H1 (cell line): ENCODE measurements around the gene RAP2A. TPM values are rescaled to one million over a fixed set of nuclear protein-coding genes. Genes with fewer than 3 reads are reported as not detected.

ENCODE experiments used
- ASH2L ChIP-seq: fragments of 200-600, 300-600 bp; sonication (generic); IDR thresholded peaks from one replicate; pipeline ENCODE4 v1.7.1; 2017; ENCODE audit warnings: low read length
- EZH2 ChIP-seq: fragments of 200-600 bp; sonication (generic); IDR thresholded peaks from 2 replicates; pipeline ENCODE4 v1.7.1; 2012; ENCODE audit warnings: low read depth, mild to moderate bottlenecking, moderate library complexity, low read length, inconsistent platforms; ENCODE audit not compliant: severe bottlenecking
- GTF2F1 ChIP-seq: IDR thresholded peaks from 2 replicates; pipeline ENCODE4 v1.6.1; 2012; ENCODE audit warnings: low read depth, low read length, improper control_type of control experiment, borderline replicate concordance
- HDAC2 ChIP-seq, 2 experiments: fragments of 300-600 bp in 1 of 2; sonication (generic) in 1 of 2; IDR thresholded peaks; 2 replicates each; pipeline ENCODE4 v1.6.1; 2011 to 2012; ENCODE audit warnings: low read depth in 2 of 2, low read length in 2 of 2, mild to moderate bottlenecking in 2 of 2, moderate library complexity in 2 of 2, borderline replicate concordance in 1 of 2, inconsistent platforms in 1 of 2
- SIN3A ChIP-seq, 2 experiments: IDR thresholded peaks in 1 of 2; conservative IDR thresholded peaks in 1 of 2; 2 replicates each; pipeline ENCODE4 v1.6.1; 2011 to 2012; ENCODE audit warnings: low read length in 2 of 2, improper control_type of control experiment in 1 of 2, low read depth in 1 of 2, mild to moderate bottlenecking in 1 of 2
- SP4 ChIP-seq: IDR thresholded peaks from 2 replicates; pipeline ENCODE4 v1.6.1; 2012; ENCODE audit warnings: low read length, inconsistent platforms
- SRF ChIP-seq: IDR thresholded peaks from 2 replicates; pipeline ENCODE4 v1.6.1; 2011; ENCODE audit warnings: mild to moderate bottlenecking, low read depth, low read length, moderate library complexity
- TBP ChIP-seq: IDR thresholded peaks from 2 replicates; pipeline ENCODE4 v1.6.1; 2011; ENCODE audit warnings: low read depth, low read length, improper control_type of control experiment
- TEAD4 ChIP-seq: IDR thresholded peaks from 2 replicates; pipeline ENCODE4 v1.6.1; 2012; ENCODE audit warnings: low read depth, low read length, inconsistent platforms, mixed read lengths
- polyA plus RNA-seq, 7 experiments: library from polyadenylated mRNA; depleted of rRNA in 3 of 7; stranded (reverse) in 5 of 7; unstranded in 2 of 7; fragments of >200 nt in 5 of 7; fragments of 200-250 nt in 2 of 7; gene quantifications; 1 replicate in 5 of 7; 2 replicates in 1 of 7; 4 replicates in 1 of 7; pipeline versions ENCODE4 v1.2.1 to v1.2.3, GENCODE V29; 2011 to 2013; ENCODE audit warnings: missing spikeins in 2 of 7, mixed read lengths in 2 of 7
- total RNA-seq: library from RNA; stranded (reverse); fragmentation: NEBNext Ultra II Directional; extraction: Animal tissue kit (Norgen Biotek cat#: 25700); gene quantifications from 2 replicates; pipeline ENCODE4 v1.2.1, GENCODE V29; 2021
- TF ChIP-seq, protein P1 (sequence below): fragments of 300-600 bp; sonication (generic); IDR thresholded peaks from 2 replicates; pipeline ENCODE4 v1.7.1; 2012; ENCODE audit warnings: low read length, moderate library complexity, mild to moderate bottlenecking, inconsistent platforms; ENCODE audit not compliant: insufficient replicate concordance

The RAP2A gene
- total and polyA plus RNA-seq, 2 of the 8 experiments (the other 6 are each of a cell fraction or from before 2014, with no cell fraction given) = 8.4 to 43.4 TPM

DNA sequence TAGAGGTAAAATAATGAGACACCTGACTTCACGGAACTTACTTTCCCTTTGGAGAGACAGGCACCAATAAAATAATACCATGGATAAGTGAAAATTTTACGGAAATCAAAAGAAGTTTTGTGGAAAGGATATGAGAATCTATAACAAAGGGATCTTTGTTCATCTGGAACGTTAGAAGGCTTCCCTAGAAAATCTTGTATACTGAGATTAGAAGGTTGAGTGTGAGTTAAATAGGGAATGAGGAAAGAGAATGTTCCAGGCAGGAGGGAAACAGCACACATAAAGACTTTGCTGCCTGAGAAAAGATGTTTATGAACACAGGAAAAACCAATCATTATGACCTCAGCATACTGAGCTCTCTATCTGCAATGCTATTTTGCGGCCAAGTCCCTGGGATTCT lies 19.6 kb upstream of the RAP2A start (continued):
- TF ChIP-seq, protein P1, sequence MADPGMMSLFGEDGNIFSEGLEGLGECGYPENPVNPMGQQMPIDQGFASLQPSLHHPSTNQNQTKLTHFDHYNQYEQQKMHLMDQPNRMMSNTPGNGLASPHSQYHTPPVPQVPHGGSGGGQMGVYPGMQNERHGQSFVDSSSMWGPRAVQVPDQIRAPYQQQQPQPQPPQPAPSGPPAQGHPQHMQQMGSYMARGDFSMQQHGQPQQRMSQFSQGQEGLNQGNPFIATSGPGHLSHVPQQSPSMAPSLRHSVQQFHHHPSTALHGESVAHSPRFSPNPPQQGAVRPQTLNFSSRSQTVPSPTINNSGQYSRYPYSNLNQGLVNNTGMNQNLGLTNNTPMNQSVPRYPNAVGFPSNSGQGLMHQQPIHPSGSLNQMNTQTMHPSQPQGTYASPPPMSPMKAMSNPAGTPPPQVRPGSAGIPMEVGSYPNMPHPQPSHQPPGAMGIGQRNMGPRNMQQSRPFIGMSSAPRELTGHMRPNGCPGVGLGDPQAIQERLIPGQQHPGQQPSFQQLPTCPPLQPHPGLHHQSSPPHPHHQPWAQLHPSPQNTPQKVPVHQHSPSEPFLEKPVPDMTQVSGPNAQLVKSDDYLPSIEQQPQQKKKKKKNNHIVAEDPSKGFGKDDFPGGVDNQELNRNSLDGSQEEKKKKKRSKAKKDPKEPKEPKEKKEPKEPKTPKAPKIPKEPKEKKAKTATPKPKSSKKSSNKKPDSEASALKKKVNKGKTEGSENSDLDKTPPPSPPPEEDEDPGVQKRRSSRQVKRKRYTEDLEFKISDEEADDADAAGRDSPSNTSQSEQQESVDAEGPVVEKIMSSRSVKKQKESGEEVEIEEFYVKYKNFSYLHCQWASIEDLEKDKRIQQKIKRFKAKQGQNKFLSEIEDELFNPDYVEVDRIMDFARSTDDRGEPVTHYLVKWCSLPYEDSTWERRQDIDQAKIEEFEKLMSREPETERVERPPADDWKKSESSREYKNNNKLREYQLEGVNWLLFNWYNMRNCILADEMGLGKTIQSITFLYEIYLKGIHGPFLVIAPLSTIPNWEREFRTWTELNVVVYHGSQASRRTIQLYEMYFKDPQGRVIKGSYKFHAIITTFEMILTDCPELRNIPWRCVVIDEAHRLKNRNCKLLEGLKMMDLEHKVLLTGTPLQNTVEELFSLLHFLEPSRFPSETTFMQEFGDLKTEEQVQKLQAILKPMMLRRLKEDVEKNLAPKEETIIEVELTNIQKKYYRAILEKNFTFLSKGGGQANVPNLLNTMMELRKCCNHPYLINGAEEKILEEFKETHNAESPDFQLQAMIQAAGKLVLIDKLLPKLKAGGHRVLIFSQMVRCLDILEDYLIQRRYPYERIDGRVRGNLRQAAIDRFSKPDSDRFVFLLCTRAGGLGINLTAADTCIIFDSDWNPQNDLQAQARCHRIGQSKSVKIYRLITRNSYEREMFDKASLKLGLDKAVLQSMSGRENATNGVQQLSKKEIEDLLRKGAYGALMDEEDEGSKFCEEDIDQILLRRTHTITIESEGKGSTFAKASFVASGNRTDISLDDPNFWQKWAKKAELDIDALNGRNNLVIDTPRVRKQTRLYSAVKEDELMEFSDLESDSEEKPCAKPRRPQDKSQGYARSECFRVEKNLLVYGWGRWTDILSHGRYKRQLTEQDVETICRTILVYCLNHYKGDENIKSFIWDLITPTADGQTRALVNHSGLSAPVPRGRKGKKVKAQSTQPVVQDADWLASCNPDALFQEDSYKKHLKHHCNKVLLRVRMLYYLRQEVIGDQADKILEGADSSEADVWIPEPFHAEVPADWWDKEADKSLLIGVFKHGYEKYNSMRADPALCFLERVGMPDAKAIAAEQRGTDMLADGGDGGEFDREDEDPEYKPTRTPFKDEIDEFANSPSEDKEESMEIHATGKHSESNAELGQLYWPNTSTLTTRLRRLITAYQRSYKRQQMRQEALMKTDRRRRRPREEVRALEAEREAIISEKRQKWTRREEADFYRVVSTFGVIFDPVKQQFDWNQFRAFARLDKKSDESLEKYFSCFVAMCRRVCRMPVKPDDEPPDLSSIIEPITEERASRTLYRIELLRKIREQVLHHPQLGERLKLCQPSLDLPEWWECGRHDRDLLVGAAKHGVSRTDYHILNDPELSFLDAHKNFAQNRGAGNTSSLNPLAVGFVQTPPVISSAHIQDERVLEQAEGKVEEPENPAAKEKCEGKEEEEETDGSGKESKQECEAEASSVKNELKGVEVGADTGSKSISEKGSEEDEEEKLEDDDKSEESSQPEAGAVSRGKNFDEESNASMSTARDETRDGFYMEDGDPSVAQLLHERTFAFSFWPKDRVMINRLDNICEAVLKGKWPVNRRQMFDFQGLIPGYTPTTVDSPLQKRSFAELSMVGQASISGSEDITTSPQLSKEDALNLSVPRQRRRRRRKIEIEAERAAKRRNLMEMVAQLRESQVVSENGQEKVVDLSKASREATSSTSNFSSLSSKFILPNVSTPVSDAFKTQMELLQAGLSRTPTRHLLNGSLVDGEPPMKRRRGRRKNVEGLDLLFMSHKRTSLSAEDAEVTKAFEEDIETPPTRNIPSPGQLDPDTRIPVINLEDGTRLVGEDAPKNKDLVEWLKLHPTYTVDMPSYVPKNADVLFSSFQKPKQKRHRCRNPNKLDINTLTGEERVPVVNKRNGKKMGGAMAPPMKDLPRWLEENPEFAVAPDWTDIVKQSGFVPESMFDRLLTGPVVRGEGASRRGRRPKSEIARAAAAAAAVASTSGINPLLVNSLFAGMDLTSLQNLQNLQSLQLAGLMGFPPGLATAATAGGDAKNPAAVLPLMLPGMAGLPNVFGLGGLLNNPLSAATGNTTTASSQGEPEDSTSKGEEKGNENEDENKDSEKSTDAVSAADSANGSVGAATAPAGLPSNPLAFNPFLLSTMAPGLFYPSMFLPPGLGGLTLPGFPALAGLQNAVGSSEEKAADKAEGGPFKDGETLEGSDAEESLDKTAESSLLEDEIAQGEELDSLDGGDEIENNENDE = no peak
- TF ChIP-seq TEAD4 (no peak), EZH2 (no peak), SRF (no peak), GTF2F1 (no peak), SP4 (no peak), TBP (no peak), ASH2L (no peak), SIN3A (conservative IDR thresholded peaks at IDR 0.05 in 1 of 2, IDR thresholded peaks at IDR 0.05 in 1 of 2; ENCODE audit: low read depth in 1 of 2, low read length in 2 of 2) (no peak), HDAC2 (IDR thresholded peaks at IDR 0.05; ENCODE audit: borderline replicate concordance in 1 of 2, low read depth in 2 of 2, low read length in 2 of 2) (no peak)
